Fibroblast of pulmonary artery (primary cell): ENCODE measurements around the gene PTCD3.
A peak's percentile ranks its signal among the peaks of the same experiment; 100 is the strongest.

Experiments used
- DNase-seq: peaks from one replicate; pipeline ENCODE4 v3.0.0-alpha.2; 2010; ENCODE audit warnings: low read depth
- H3K4me3 ChIP-seq: replicated peaks from 2 replicates; pipeline ENCODE4 v1.5.1; 2011; ENCODE audit warnings: low read depth, mild to moderate bottlenecking, control low read depth, low read length, moderate library complexity
- CTCF ChIP-seq: IDR thresholded peaks from 2 replicates; pipeline ENCODE4 v1.5.1; 2011; ENCODE audit warnings: mild to moderate bottlenecking, control low read depth, low read length, inconsistent platforms; ENCODE audit errors: missing control alignments

The PTCD3 gene

DNA sequence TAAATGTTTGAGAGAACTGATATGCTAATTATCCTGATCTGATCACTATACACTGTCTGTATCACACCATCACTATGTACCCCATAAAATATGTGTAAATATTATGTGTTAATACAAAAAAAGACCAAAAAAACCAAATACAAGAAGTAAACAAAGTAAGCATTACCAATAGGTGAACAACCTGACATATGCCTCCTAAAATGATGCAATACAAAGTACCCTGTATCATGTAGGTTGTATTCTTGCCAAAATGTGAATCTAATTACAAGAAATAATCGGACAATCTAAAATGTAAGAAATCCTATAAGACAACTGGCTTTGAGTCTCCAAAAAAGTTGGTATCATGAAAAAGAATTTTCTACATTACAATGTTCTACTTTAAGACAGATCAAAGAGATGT, 8.1 kb upstream of the PTCD3 start:
- H3K4me3 ChIP-seq: no peak overlapping the region
- DNase-seq: no peak

DNA sequence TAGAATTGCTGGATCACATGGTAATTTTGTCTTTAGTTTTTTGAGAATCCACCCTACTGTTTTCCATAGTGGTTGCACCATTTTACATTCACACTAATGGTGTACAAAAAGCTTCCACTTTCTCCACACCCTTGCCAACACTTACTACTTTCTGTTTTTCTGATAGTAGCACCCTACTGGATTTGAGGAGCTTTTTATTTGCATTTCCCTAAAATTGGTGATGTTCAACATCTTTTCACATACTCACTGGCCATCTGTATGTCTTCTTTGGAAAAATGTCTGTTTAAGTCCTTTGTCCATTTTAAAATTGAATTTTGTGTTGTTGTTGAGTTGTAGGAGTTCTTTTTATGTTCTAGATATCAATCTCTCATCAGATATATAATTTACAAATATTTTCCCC, 3.9 kb upstream of the PTCD3 start:
- no peak for TF ChIP-seq CTCF
- no peak for DNase-seq
- H3K4me3 ChIP-seq: no peak overlapping the region

More for the DNA sequence above, 8.1 kb upstream of the PTCD3 start:
- no peak for TF ChIP-seq CTCF

- H3K4me3 ChIP-seq: peak within 1 kb of the TSS; percentile 66
- TF ChIP-seq CTCF: no peak
- peak; percentile 96 for DNase-seq
Measured at GRCh38 chr2:86105252-86105968, 625 bp upstream of the PTCD3 start, which contains the start of gene POLR1A. TSS of gene POLR1A (minus strand) at chr2:86105886. CDS start at chr2:86105776, 110 bp downstream.

DNA sequence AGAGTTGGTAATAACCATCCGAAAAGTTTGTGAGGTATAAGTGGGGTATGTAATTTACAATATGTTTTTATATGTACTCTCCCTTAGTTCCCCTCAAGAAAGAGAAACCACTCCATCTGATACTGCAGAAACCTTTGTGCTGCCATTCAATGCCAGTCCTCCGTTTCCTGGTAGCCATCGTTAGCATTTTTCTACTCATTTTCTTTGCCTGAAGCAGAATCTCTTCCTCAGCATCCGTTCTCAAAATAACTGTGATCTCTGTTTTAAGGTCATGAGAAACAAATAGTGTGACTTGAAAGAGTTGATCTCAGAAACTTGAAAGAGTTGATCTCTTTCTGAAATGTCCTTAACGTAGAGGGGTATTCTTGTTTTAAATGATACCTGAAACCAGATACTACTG, 996 bp downstream of the PTCD3 start:
- H3K4me3 ChIP-seq: peak overlapping the region; percentile 66

DNA sequence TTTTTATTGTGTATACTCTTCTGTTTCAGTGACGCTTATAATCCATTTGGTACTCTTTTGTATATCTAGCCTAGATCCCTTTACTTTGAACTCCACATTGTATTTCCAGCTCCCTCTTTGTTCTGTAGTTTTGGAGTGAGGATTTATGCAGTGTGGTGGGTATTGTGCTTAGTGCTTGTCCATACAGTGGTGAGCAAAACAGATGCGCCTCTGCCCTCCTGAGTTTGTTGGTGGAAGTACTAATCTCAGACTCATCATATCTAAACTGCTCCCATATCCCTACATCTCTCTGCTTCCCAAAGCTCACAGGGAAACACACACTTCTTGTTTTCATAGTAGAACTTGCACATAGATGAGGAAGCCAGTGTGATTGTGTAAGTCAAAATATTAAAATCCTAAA, 12.1 kb downstream of the PTCD3 start:
- no peak for TF ChIP-seq CTCF
- no peak overlapping the region for H3K4me3 ChIP-seq
- DNase-seq: no peak

More for the DNA sequence above, 996 bp downstream of the PTCD3 start:
- TF ChIP-seq CTCF: no peak
- DNase-seq: no peak

DNA sequence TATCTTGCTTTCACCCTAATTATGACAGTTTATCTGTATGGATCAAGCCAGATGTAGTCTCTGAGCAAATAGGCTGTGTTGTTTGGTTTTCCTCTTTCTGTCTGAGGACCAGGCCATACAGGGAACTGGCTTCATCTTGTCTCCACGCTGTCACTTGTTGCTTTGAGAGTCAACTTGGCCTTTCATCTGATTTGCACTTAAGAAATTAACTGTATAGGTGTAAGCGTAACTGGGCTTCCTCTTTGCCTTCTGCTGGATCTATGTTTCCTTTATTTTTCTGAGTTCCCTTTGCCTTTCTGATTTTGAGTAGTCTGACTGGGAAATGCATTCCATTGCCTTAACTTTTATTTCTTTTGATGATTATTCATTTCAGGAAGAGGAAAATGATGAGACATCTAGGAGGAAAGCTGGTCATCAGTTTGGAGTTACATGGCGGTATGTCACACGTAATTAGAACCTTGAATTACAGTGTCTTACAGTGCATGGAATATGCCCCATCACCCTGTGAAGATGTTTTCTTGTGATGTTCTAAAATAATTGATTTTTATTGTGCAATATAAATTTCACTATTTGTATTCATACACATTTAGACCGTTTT, 17.4 kb downstream of the PTCD3 start:
- no peak overlapping the region for H3K4me3 ChIP-seq
- DNase-seq: no peak
- TF ChIP-seq CTCF: no peak

DNA sequence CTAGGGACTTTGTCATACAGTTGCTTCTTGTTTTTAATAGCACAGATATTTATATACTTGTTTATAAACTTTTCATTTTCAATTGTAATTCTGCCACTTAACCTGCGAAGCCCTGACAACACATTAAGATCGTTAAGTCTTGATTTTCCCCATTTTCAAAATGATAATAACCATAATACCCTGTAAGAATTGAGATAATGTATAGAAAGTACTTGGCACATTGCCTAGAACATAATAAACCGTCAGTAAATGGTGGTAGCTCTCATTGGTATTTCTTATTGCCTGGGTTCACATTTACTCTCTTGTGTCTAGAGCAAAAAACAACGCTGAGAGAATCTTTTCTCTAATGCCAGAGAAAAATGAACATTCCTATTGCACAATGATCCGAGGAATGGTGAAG, 18.6 kb downstream of the PTCD3 start:
- TF ChIP-seq CTCF: no peak
- no peak overlapping the region for H3K4me3 ChIP-seq
- DNase-seq: no peak
